Dedifferentiated amniotic fluid mesenchymal stem cell (primary cell): ENCODE results near the gene FLRT1.

Source experiments
- DNase-seq: peaks from one replicate; pipeline ENCODE4 v3.0.0-alpha.2; 2016; ENCODE audit errors: extremely low spot score

Gene FLRT1

DNA sequence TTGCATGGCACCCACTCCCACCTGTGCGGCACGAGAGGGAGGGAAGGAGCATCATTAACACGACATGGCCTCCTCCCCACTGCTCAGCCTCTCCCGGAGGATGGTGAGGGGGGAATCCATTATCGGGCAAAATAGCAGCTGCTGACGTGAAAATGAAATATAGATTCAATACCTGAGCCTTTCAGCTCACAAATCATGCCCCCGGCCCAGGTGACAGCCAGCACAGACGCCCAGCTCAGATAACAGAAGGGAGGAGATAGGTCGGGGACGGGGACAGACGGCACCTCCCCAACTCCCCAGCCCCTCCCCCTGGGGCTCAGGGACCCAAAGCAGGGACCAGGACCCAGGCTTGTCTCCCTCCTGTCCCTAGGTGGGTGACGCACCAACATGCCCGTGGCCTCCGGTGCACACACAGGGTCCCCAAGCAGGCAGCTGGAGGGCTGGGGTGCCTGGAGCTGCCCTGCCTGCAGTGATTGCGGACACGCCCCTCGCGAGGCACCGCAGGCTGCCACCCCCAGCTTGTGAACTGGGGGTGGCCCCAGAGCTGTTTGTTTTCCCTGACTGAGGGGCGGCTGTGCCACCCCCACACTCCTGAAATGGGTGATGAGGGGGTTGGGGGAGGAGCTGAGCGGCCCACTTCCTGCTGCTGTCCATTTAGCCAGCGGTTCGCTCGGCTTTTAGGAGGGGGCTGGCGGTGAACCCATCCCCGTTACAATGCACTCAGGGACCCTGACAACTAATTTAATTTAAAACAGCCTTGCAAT, 31.7 kb downstream of the FLRT1 start:
- no peak for DNase-seq

DNA sequence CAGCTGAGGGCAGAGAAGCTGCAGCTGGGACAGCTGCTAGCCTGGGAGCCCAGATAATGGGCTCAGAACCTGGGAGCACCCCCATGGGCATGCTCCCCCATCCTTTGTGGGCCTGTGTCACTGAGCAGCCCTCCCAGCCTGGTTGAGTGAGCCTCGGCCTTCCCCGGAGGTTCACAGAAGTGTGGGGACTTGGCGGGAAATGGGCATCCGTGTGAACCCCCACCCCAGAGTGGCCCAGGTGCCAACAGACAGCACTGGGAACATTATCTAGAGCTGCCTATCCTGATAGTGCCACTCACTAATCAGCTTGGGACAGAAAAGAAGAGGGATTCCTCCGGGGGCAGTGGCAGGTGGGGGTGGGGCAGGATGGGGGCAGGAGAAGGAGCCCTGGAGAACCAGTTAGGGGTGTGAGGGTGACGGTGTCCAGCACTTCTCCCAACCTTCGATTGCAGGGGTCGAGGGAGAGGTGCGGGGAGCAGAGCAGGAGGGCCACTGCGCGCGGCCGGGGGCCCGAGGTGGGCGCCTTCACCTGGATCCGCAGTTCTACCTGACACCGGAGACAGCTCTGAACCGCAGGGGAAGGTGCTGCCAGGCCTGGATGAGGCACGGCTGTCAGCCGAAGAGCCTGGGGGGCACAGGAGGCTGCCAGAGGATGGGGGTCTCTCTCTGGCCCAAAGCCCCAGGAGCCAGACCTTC, 33.1 kb downstream of the FLRT1 start:
- DNase-seq, result no peak

DNA sequence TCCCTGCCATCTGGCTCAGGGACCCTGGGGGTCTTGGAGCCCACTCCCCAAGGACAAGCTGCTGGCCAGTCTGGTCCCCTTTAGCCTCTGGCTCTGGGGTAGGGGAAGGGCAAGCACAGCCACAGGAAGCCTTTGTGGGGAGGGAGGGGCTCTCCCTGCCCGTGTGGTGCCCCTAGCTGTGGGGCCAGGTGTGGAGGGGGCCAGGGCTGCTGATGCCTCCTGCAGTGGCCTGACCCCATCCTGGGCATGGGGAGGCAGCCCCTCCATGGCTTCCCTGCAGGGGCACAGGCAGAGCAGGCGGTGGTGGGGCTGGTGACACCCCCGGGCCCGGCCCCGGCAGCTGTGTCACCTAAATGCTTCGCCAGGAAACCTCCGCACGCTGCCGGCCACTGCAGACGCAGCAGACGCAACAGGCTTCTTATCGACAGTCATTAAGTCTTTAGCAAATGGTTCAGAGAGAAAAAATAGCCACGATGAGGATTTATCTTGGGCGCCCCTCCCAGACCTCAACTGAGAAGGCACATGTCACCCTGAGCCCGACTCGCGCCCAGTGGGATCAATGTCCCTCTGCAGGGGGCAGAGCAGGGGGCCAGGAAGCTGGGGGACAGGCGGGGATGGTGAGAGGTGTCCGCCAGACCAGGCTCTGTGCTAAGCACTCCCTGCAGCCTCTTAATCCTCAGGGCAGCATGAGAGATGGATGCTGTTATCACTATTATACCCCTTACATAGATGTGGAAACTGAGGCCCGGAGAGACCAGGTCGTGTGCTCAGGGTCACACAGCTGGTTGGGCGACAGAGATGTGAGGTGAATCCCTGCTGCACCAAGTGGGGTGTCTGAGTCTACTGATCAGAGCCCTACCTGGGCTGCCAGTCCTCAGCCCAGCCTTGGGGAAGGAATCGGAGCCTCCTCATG, 33.9 kb downstream of the FLRT1 start:
- DNase-seq, result no peak

DNA sequence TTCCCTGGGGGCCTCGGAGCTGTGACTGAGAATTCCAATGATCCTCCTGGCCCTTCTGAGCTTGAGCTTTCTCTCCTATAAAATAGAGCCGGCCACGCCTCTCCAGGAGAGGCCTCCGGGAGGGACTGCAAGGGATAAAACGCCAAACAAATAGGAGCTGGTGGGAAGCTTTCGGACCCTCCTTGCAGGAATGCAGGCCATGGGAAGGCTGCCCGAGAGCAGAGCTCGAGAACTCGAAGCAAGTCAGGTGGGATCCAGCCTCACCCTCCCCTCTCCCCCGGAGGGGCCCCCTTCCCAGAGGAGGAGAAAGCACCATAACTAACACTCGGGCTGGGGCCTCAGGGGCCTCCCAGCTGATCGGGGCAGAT, 34.6 kb downstream of the FLRT1 start:
- DNase-seq, result no peak

DNA sequence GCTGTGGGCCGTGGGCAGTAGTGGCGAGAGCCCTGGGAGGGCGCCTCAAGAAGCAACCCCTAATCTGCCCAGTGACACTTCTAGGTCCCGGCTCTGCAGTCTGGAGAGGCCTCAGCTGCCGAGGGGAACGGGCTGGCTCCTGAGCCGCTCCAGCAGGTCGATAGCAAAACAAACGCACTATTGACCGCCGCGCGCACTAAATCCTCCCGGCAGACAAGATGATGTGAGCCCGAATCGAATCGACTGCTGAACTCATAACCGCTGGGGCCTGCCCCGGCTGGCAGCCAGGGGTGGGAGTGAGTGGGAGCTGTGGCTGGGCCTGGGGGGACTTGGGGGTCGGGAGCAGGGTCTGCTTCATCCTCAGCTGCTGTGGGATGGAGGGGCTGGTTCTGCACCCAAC, 36.1 kb downstream of the FLRT1 start:
- DNase-seq, result no peak

DNA sequence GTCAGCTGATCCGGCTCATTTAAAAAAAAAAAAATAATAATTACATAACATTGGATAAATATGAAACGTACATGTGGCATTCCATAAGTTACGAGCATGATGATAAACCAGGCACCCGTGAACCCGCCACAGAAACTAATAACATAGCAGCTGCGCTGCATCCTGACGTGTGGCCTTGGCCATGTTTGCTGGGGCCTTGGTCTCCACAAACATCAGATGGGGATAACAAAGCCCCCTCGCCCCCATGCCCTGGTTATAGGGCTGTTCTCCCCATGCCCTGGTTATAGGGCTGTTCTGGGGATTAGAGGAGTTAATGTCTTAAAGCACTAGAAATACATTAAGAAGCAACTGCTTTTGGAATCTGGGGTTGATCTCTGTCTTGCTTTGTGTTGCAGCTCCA, 36.7 kb downstream of the FLRT1 start:
- DNase-seq, result no peak

DNA sequence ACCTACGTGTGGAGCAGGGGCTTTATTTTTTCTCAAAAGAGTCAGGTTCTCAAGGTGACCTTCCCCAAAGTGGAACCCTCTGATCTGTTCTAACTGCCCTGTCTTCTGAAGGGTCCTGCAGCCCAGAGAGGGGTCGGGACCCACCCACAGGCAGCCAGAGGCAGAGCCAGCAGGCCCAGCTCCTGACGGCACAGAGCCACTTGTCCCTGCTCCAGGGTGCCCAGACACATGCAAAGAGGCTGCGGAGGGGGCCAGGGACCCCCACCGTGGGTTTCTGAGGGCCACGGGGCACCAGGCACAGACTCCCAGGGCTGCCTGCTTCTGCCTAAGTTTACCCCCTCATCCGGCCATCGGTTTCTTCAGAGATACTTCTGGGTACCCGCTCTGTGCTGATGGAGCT, 37.1 kb downstream of the FLRT1 start:
- no peak for DNase-seq

DNA sequence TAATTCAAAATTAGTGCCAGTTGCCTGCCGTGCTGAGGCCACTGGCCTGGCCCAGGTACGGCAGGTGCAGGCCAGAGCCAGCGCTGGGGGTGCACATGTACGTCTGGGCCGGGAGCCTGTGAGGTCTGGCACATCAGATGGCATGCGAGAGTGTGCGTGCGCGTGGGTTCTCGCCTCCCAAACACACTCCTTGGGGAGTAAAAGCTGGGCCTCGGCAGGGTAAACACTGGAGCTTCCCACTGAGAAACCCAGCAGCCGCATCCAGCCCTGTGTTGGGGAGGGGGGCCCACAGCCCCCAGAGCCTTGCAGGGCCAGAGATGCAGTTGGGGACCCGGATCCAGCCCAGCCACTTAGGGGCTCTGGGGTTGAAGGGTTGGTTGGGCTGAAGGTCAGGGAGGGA, 37.8 kb downstream of the FLRT1 start:
- DNase-seq, result no peak

DNA sequence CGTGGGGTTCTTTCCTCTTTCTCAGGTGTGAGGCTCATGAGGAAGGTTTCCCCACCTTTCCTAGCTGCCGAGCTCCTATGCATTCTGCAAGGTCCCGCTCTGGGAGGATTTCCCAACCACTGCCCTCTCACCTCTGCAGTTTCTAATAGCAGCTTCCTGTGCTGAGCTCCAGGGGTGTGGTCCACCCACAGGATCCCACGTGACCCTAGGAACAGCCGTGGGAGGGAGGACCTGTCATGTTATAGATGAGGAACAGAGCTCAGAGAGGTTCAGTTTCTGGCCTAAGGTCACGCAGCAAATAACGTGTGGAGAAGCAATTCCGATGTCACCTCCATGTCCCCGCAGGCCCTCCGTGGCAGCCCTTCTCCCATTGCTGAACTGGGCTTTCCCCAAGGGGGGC, 38.5 kb downstream of the FLRT1 start:
- DNase-seq, result no peak

DNA sequence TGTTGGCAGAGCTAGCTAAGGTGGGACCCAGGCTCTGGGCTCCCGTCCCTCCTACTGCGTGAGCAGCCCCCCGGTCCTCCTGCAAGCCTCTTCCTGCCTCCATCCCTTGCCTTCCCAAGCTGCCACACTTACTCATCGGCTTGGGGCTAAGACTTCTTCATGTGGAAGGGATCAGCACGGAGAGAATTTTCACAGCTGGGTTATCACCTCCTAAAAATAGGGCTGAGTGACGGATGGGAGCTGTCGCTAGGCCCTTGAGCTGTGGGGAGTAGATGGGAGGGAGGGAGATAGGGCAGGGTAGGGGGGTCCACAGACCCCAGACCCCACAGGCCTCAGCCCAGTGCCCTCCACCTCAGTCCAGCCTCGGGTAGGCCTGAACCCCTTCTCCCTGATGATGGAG, 41.0 kb downstream of the FLRT1 start:
- DNase-seq, result no peak

DNA sequence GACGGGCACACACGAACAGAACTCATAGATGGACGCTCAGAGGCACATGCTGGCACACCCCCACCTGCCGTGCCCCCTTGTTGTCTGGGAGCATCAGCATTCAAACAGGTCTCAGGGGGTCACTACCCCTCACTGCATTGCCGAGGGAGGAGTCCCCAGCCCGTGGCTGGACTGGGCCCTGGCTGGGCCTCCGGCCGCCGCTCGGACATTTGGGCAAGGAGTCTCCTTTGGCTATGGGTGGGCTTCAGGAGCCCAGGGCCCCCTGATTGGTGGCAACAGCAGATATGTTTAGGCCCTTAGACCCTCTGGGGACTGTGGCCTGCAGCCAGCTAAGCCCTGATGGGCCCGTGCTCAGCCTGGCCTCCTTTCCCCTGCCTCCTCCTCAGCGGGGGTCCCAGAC, 41.9 kb downstream of the FLRT1 start:
- no peak for DNase-seq

DNA sequence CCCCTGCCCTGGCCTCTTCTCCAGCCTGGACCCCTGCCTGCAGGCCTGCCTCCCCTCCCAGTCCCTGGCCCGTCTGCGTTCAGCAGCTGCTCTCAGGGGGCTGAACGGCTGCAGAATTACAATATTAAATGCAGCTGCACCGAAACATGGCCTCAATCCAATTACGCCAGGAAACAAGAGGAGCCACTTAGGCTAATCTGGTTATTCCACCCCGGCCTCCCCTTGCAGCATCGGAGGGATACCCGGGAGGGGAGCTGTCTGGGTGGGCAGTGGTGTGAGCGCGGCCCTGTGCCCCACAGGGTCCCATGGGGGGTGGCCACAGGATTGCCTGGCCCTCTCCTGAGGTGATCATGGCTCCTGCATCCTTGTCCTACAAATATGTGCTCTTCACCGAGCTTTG, 42.6 kb downstream of the FLRT1 start:
- no peak for DNase-seq

DNA sequence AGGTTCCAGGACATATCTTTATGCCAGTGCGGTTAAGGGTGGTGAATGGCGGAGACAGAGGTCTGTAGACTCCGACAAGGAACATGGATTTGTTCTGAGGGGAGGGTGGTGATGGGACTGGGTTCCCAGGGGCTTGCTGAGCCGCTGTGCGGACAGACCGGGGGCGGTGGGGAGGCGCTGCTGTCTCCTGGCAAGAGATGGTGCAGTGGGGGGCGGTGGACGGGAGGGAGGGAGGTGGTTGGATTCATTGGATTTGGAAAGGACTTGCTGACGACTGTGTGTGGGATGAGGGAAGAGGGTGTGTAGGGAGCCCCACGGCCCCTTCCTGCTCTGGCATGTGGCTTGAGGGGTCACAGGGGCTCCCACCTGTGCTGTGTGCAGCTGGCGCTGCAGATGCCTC, 43.2 kb downstream of the FLRT1 start:
- no peak for DNase-seq

DNA sequence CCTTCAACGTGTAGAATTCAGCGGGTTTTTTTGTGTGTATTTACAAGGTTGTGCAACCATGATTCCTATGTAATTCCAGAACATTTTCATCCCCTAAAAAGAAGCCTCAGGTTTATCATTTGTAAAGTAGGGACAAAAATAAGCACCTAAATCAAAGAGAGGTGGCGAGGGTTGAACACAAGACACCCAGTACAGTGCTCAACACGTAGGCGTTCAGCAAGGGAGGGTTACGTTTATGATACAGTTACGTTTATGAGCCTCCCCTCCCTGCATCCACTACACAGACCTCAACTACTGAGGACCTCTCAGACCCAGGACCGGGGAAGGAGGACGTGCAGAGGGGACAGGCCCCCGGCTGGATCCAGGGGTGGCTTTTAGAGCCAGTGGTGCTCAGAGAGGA, 44.7 kb downstream of the FLRT1 start:
- DNase-seq, result no peak

DNA sequence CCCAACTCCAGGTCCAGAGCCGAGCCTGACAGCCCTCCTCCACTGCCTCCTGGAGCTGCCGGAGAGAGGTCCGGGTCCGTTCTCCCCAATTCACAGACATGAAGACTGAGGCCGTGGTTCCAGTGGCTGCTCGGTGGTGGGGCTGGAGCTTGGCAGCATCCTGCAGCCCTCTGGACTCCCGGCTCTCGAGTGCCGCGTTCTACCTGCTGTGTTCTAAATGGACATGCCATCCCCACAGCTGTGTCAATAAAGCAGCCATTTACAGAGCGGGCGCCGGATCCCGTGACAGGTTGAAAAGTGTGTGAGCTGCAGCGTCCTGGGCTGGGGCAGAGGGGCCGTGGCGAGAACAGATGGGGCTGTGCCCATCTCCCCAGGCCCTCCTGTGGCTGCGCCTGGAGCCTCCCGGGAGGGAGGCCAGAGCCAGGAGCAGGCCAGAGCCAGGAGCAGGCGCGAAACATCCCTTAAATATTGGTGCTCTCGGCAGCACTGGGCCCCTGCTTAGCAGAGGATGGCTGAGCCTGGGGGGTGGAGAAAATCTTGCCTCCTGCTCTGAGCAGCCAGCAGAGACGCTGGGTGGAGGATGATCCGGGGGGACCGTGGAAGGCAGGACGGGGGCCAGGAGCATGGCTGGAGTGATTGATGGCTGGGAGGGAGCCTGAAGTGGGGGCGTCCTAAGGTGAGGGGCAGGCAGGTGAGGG, 46.2 kb downstream of the FLRT1 start:
- DNase-seq, result no peak

DNA sequence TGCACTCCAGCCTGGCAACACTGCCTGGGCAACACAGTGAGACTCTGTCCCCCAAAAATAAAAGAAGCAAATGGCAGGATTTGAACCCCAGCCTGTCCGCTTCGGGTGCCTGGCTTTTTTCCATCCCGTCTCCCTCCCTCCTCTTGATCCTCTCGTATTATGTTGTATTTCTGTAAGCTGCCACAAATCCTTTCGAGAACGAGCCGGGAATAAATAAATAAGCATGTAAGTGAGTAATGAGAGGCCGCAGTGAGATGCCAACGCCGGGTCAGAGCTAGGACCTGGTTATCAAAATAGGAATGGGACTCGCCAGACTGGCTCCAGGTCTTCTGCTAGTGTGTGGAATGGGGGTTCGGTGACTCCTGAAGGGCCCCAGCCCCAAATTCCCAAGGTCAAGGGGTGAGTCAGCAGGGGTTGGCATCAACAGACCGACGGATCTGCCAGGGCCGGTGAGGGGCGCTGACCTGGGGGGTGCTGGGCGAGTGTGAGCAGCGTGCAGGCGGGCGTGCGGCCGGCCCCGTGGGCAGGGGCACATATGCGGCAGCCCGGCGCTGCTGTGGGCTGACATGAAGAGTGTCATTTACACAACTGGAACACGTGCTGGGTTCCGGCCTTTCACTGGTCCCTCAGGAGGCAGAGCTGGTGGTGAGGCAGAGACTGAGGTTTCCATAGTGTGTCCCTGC, 47.8 kb downstream of the FLRT1 start:
- no peak for DNase-seq

DNA sequence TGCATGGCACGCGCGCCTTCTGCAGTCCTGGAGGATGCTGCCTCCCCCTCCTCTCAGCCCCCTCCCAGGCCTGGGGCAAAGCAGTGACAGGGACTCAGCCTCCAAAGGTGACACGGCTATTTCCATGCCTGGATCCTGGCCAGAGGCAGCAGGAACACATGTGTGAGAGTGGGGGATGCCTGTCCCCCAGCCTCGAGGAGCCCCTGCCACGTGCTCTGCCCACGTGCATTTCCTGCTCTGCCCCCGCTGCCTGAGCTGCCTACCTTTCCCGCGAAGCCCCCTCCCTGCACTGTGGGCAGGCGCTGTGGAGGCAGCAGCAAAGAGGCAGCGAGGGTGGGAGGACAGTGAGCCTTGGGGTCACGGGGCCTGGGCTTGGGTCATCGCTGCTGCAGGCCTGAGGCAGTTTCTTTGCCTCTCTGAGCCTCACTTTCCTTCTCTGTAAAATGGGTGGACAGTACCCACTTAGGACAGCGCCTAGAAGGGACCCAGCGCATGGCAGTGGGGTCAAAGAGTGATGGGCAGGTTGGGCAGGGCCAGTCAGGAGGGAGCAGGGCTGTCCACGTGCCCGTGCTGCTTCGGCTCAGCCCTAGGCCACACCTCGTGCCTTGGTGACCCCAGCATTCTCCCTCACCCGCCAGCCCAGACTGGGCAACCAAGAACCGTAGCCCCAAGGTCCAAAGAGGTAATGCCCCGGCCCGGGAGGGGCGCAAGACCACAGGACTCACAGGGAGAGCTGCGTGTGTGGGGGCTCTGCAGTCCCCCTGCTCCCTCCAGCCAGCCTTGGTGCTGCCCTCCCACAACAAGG, 48.6 kb downstream of the FLRT1 start:
- no peak for DNase-seq

DNA sequence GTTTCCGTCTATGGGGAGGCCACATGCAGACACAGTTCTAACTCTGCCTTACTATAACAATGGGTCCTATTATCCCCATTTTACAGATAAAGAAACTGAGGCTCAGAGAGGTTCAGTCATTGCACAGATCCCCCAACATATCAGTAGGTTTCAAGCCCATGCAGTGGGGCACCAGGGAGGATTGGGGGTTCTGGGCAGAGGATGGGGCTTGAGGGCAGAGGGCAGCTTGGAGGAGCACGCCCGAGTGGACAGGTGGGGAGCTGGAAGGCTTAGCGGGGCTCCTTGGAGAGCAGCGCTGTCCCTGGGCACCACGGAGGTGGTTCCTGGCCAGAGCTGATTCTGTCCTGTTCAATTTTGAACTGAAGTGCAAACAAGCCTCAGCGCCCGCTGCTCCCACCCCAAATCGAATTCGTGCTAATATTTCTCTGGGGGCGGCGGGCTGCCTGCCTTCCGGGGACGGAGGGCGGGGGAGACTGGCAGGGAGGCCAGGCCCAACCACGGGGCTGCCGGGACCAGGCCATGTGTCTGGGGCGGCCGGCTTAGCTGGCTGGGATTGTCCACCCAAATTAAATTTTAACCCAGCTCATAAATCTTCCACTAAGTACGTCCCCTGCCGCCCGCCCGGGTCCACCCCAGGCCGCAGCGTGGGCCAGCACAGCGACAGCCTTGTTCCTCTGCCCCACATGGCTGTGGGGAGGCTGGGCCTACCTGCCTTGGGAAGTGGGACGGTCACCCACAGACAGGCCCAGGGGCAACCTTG, 49.4 kb downstream of the FLRT1 start:
- DNase-seq, result no peak
